ENCODE measurements around the gene TCIRG1. TPM values are rescaled to one million over a fixed set of nuclear protein-coding genes. Genes with fewer than 3 reads are reported as not detected.

The TCIRG1 gene
- total and polyA plus RNA-seq, 2 of the 13 experiments (the other 11 are each of a cell fraction or from before 2014, with no cell fraction given): 48.0 to 69.6 TPM

GRCh38 chr11:68020575-68020974 is 18.2 kb upstream of the TCIRG1 start (continued):
- TF ChIP-seq ZBTB43 (CRISPR knock-in tag; conservative IDR thresholded peaks at IDR 0.05) (peak; percentile 55; the same call in 1 of the 2 replicates), ZNF615 (CRISPR knock-in tag; IDR thresholded peaks at IDR 0.05; ENCODE audit: borderline replicate concordance) (no peak), ZNF629 (CRISPR knock-in tag; conservative IDR thresholded peaks at IDR 0.05) (peak; percentile 19; the same call in 1 of the 2 replicates), ZNF766 (CRISPR knock-in tag; IDR thresholded peaks at IDR 0.05; ENCODE audit: borderline replicate concordance) (0 out of 2 replicates have a peak, but pooled peaks have one; percentile 19), ZNF451 (CRISPR knock-in tag; IDR thresholded peaks at IDR 0.05) (no peak), ZNF331 (CRISPR knock-in tag; IDR thresholded peaks at IDR 0.05) (peak; percentile 56; the same call in 1 of the 2 replicates), ZNF234 (CRISPR knock-in tag; conservative IDR thresholded peaks at IDR 0.05) (no peak), ZNF12 (CRISPR knock-in tag; IDR thresholded peaks at IDR 0.05) (peak; percentile 12; the same call in 1 of the 2 replicates), HNF4A (CRISPR knock-in tag; IDR thresholded peaks at IDR 0.05) (0 out of 2 replicates have a peak, but pooled peaks have one; percentile 7), ZFY (CRISPR knock-in tag; IDR thresholded peaks at IDR 0.05) (peak; percentile 66; the same call in 1 of the 2 replicates), HIVEP1 (CRISPR knock-in tag; IDR thresholded peaks at IDR 0.05) (no peak), STAG1 (CRISPR knock-in tag; IDR thresholded peaks at IDR 0.05) (peak; percentile 67), ZNF768 (CRISPR knock-in tag; IDR thresholded peaks at IDR 0.05) (0 out of 2 replicates have a peak, but pooled peaks have one; percentile 38), ZNF784 (CRISPR knock-in tag; IDR thresholded peaks at IDR 0.05; ENCODE audit: borderline replicate concordance) (no peak), YEATS4 (CRISPR knock-in tag; IDR thresholded peaks at IDR 0.05; ENCODE audit: borderline replicate concordance) (peak; percentile 44; the same call in 1 of the 2 replicates), ZNF510 (CRISPR knock-in tag; IDR thresholded peaks at IDR 0.05; ENCODE audit: low read depth) (0 out of 2 replicates have a peak, but pooled peaks have one; percentile 33), PHF21A (CRISPR knock-in tag; IDR thresholded peaks at IDR 0.05) (no peak), RNF219 (CRISPR knock-in tag; IDR thresholded peaks at IDR 0.05) (no peak), FOXJ3 (CRISPR knock-in tag; IDR thresholded peaks at IDR 0.05; ENCODE audit: borderline replicate concordance) (peak; percentile 32; the same call in 1 of the 2 replicates), ZNF614 (CRISPR knock-in tag; IDR thresholded peaks at IDR 0.05; ENCODE audit: borderline replicate concordance) (no peak), ZFP37 (CRISPR knock-in tag; IDR thresholded peaks at IDR 0.05; ENCODE audit: borderline replicate concordance) (0 out of 2 replicates have a peak, but pooled peaks have one; percentile 36), SAP130 (CRISPR knock-in tag; IDR thresholded peaks at IDR 0.05; ENCODE audit: low read depth) (peak; percentile 56), SMC3 (IDR thresholded peaks at IDR 0.05; ENCODE audit: low read length) (peak; percentile 39), ZNF143 (CRISPR knock-in tag; IDR thresholded peaks at IDR 0.05) (no peak; the same call in 1 of the 2 replicates), SP1 (IDR thresholded peaks at IDR 0.05) (no peak), SP1 (CRISPR knock-in tag; IDR thresholded peaks at IDR 0.05) (0 out of 2 replicates have a peak, but pooled peaks have one; percentile 33), ZFP91 (CRISPR knock-in tag; IDR thresholded peaks at IDR 0.05; ENCODE audit: borderline replicate concordance) (0 out of 2 replicates have a peak, but pooled peaks have one; percentile 10)

All from HepG2 (cell line).